HEK293 (cell line): ENCODE data around the gene APPL2.

ENCODE experiments used
- CTCF ChIA-PET: fragments of 350-600 bp; formaldehyde crosslinking; extraction: SDS; loops from one replicate; lab custom pipeline; 2021; ENCODE audit warnings: antibody characterized with exemption; lab: Yijun Ruan, JAX
- POLR2A ChIA-PET: fragments of 300-600 bp; formaldehyde crosslinking; extraction: SDS; loops from one replicate; lab custom pipeline; 2020; ENCODE audit warnings: antibody characterized with exemption, inconsistent platforms; lab: Yijun Ruan, JAX
- H3K27ac ChIP-seq: fragments of 200-500 bp; sonication (Bioruptor generic); 2 replicates; pipeline ENCODE4 v1.5.1; 2014; ENCODE audit warnings: low read depth, low read length, control low read depth, inconsistent platforms; ENCODE audit errors: extremely low read depth
- H3K36me3 ChIP-seq, 2 experiments: fragments of 200-500 bp in 1 of 2; sonication (Bioruptor generic) in 1 of 2; 1 replicate in 1 of 2; 2 replicates in 1 of 2; pipeline ENCODE4 v1.5.1; 2014 to 2017; ENCODE audit warnings: inconsistent platforms in 2 of 2, low read length in 2 of 2; ENCODE audit not compliant: control insufficient read depth in 2 of 2, insufficient read depth in 1 of 2
- H3K4me1 ChIP-seq: fragments of 200-500 bp; sonication (Bioruptor generic); 2 replicates; pipeline ENCODE4 v1.5.1; 2014; ENCODE audit warnings: mild to moderate bottlenecking, low read length, inconsistent platforms; ENCODE audit not compliant: control insufficient read depth, insufficient read depth
- H3K4me3 ChIP-seq: 2 replicates; pipeline ENCODE4 v1.5.1; 2011; ENCODE audit warnings: low read depth, mild to moderate bottlenecking, control low read depth, low read length, moderate library complexity
- H3K9me3 ChIP-seq: fragments of 200-500 bp; sonication (Bioruptor generic); 2 replicates; pipeline ENCODE4 v1.5.1; 2014; ENCODE audit warnings: low read depth, low read length, inconsistent platforms; ENCODE audit not compliant: control insufficient read depth, insufficient read depth
- EGR2 ChIP-seq: fragments of 450-650 bp; formaldehyde crosslinking; IDR thresholded peaks from 2 replicates; pipeline ENCODE4 v1.5.1; 2016; ENCODE audit warnings: low read depth, missing biosample characterization, missing genetic modification characterization
- GLI2 ChIP-seq: fragments of 450-650 bp; formaldehyde crosslinking; IDR thresholded peaks from 2 replicates; pipeline ENCODE4; 2017; ENCODE audit warnings: missing biosample characterization, missing genetic modification characterization, low read depth, borderline replicate concordance
- WT1 ChIP-seq: fragments of 450-650 bp; formaldehyde crosslinking; IDR thresholded peaks from 2 replicates; pipeline ENCODE4 v1.5.1; 2016; ENCODE audit warnings: missing biosample characterization, missing genetic modification characterization
- ZNF132 ChIP-seq: fragments of 450-650 bp; formaldehyde crosslinking; IDR thresholded peaks from 2 replicates; pipeline ENCODE4 v1.5.1; 2017; ENCODE audit warnings: missing biosample characterization, missing genetic modification characterization, borderline replicate concordance
- ZNF169 ChIP-seq: fragments of 450-650 bp; formaldehyde crosslinking; IDR thresholded peaks from 2 replicates; pipeline ENCODE4 v1.5.1; 2016; ENCODE audit warnings: missing biosample characterization, missing genetic modification characterization
- ZNF23 ChIP-seq: fragments of 450-650 bp; formaldehyde crosslinking; IDR thresholded peaks from 2 replicates; pipeline ENCODE4 v1.5.1; 2016; ENCODE audit warnings: missing biosample characterization, missing genetic modification characterization, borderline replicate concordance
- ZNF302 ChIP-seq: fragments of 450-650 bp; formaldehyde crosslinking; IDR thresholded peaks from 2 replicates; pipeline ENCODE4 v1.5.1; 2016; ENCODE audit warnings: missing biosample characterization, missing genetic modification characterization, low read depth
- ZNF514 ChIP-seq: fragments of 450-650 bp; formaldehyde crosslinking; IDR thresholded peaks from 2 replicates; pipeline ENCODE4 v1.5.1; 2016; ENCODE audit warnings: missing biosample characterization, missing genetic modification characterization
- ZNF529 ChIP-seq: fragments of 450-650 bp; formaldehyde crosslinking; IDR thresholded peaks from 2 replicates; pipeline ENCODE4 v1.5.1; 2017; ENCODE audit warnings: missing genetic modification characterization, missing biosample characterization; ENCODE audit not compliant: insufficient replicate concordance
- ZNF561 ChIP-seq: fragments of 450-650 bp; IDR thresholded peaks from 2 replicates; pipeline ENCODE4 v1.5.1; 2018; ENCODE audit warnings: missing biosample characterization, missing genetic modification characterization, borderline replicate concordance
- ZNF621 ChIP-seq: fragments of 450-650 bp; formaldehyde crosslinking; IDR thresholded peaks from 2 replicates; pipeline ENCODE4 v1.5.1; 2017; ENCODE audit warnings: missing biosample characterization, missing genetic modification characterization
- ZNF629 ChIP-seq: fragments of 450-650 bp; formaldehyde crosslinking; IDR thresholded peaks from 2 replicates; pipeline ENCODE4 v1.5.1; 2017; ENCODE audit warnings: missing biosample characterization, missing genetic modification characterization
- ZNF654 ChIP-seq: fragments of 450-650 bp; formaldehyde crosslinking; IDR thresholded peaks from 2 replicates; pipeline ENCODE4 v1.5.1; 2016; ENCODE audit warnings: low read depth, missing biosample characterization, missing genetic modification characterization
- ZNF660 ChIP-seq: fragments of 450-650 bp; IDR thresholded peaks from 2 replicates; pipeline ENCODE4 v1.5.1; 2018; ENCODE audit warnings: missing biosample characterization, mild to moderate bottlenecking, missing genetic modification characterization
- TF ChIP-seq, protein P1 (sequence below): fragments of 450-650 bp; formaldehyde crosslinking; IDR thresholded peaks from 2 replicates; pipeline ENCODE4 v1.5.1; 2016; ENCODE audit warnings: missing biosample characterization, missing genetic modification characterization
- TF ChIP-seq, protein P2 (sequence below): fragments of 450-650 bp; formaldehyde crosslinking; IDR thresholded peaks from 2 replicates; pipeline ENCODE4 v1.5.1; 2016; ENCODE audit warnings: missing biosample characterization, missing genetic modification characterization, borderline replicate concordance
- TF ChIP-seq, protein P3 (sequence below): fragments of 450-650 bp; formaldehyde crosslinking; IDR thresholded peaks from 2 replicates; pipeline ENCODE4 v1.5.1; 2016; ENCODE audit warnings: missing biosample characterization, missing genetic modification characterization

APPL2 gene

DNA sequence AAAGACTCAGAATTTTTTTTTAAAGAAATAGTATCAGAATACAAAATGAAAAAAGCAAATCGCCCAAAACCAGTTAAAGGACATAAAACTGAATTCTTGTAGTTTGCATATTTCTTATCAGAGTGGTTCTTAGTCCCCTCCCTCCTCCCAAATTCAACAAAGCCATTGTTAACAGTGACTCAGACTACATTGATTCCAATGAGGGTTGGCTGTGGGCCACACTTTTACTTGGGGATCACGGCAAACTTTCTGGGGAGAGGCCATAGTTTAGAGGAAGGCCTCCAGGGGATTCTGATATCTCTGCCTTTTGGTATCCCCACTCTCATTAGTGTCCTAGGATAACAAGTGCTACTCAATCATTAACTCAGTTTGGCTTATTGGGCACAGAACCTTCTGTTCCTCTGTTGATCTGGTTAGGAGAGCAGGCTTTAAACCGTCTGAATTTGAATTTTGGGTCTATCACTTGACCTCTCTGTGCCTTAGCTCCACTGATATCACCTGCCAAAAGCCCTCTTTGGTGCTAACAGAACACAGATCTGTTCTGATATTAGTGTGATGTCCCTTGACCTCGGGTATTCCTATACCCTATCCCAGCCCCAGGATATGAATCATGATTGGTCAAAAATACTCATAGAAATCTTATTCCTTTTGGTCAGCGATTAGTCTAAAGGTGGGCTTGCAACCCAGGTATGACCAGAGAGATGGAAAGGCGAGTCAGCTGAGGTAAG is 45.2 kb upstream of the APPL2 start:
- no peak overlapping the region for H3K4me3 ChIP-seq
- H3K4me1 ChIP-seq, result no peaks in the 10 kb centered on the region
- ChIA-PET POLR2A (no interaction called here), CTCF (no interaction called here)
- no peaks in the 10 kb centered on the region for H3K36me3 ChIP-seq
- no peaks in the 10 kb centered on the region for H3K9me3 ChIP-seq
- H3K27ac ChIP-seq, result no peak overlapping the region
- TF ChIP-seq, protein P1, sequence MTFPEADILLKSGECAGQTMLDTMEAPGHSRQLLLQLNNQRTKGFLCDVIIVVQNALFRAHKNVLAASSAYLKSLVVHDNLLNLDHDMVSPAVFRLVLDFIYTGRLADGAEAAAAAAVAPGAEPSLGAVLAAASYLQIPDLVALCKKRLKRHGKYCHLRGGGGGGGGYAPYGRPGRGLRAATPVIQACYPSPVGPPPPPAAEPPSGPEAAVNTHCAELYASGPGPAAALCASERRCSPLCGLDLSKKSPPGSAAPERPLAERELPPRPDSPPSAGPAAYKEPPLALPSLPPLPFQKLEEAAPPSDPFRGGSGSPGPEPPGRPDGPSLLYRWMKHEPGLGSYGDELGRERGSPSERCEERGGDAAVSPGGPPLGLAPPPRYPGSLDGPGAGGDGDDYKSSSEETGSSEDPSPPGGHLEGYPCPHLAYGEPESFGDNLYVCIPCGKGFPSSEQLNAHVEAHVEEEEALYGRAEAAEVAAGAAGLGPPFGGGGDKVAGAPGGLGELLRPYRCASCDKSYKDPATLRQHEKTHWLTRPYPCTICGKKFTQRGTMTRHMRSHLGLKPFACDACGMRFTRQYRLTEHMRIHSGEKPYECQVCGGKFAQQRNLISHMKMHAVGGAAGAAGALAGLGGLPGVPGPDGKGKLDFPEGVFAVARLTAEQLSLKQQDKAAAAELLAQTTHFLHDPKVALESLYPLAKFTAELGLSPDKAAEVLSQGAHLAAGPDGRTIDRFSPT (tag by site-specific recombination), result no peak
- TF ChIP-seq WT1 (tag by site-specific recombination) (no peak), ZNF23 (no peak)

DNA sequence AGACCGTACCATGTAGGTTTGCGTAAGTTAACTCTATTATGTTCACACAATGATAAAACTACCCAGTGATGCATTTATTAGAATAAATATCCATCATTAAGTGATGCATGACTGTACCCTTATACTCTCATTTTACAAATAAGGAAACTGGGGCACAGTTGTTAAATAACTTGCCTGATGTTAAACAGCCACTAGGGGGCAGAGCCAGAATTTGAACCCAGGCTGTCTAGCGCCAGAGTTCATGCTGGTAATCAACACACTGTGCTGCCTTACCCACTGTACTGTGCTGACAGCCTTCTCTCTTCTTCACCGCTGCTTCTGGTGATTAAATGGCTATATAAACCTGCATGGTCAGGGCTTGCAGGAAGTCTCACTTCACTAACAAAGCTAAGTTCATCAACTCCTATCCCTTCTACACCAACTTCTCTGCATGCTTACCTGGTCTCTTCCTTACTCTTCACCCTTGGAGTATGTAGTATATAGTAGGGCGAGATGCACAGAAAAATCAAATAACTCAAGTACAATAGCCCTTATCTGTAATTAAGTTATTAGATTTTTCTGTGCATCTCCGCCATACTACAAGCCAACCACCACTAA is 43.6 kb upstream of the APPL2 start:
- H3K27ac ChIP-seq, result no peak overlapping the region
- H3K36me3 ChIP-seq, result no peaks in the 10 kb centered on the region
- no peaks in the 10 kb centered on the region for H3K9me3 ChIP-seq
- no peak overlapping the region for H3K4me3 ChIP-seq
- TF ChIP-seq ZNF302, result no peak
- peak; percentile 54; the same call in 1 of the 2 replicates for TF ChIP-seq ZNF660 (tag by site-specific recombination)
- TF ChIP-seq ZNF654 (tag by site-specific recombination), result peak; percentile 45
- TF ChIP-seq, protein P2, sequence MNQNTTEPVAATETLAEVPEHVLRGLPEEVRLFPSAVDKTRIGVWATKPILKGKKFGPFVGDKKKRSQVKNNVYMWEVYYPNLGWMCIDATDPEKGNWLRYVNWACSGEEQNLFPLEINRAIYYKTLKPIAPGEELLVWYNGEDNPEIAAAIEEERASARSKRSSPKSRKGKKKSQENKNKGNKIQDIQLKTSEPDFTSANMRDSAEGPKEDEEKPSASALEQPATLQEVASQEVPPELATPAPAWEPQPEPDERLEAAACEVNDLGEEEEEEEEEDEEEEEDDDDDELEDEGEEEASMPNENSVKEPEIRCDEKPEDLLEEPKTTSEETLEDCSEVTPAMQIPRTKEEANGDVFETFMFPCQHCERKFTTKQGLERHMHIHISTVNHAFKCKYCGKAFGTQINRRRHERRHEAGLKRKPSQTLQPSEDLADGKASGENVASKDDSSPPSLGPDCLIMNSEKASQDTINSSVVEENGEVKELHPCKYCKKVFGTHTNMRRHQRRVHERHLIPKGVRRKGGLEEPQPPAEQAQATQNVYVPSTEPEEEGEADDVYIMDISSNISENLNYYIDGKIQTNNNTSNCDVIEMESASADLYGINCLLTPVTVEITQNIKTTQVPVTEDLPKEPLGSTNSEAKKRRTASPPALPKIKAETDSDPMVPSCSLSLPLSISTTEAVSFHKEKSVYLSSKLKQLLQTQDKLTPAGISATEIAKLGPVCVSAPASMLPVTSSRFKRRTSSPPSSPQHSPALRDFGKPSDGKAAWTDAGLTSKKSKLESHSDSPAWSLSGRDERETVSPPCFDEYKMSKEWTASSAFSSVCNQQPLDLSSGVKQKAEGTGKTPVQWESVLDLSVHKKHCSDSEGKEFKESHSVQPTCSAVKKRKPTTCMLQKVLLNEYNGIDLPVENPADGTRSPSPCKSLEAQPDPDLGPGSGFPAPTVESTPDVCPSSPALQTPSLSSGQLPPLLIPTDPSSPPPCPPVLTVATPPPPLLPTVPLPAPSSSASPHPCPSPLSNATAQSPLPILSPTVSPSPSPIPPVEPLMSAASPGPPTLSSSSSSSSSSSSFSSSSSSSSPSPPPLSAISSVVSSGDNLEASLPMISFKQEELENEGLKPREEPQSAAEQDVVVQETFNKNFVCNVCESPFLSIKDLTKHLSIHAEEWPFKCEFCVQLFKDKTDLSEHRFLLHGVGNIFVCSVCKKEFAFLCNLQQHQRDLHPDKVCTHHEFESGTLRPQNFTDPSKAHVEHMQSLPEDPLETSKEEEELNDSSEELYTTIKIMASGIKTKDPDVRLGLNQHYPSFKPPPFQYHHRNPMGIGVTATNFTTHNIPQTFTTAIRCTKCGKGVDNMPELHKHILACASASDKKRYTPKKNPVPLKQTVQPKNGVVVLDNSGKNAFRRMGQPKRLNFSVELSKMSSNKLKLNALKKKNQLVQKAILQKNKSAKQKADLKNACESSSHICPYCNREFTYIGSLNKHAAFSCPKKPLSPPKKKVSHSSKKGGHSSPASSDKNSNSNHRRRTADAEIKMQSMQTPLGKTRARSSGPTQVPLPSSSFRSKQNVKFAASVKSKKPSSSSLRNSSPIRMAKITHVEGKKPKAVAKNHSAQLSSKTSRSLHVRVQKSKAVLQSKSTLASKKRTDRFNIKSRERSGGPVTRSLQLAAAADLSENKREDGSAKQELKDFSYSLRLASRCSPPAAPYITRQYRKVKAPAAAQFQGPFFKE (tag by site-specific recombination), result no peak
- ChIA-PET CTCF (interaction anchor here (0.6 to 0.8 kb wide), 3 partner anchors 16 to 1384 kb away, joined by 3 to 4 read pairs (median 4); no protein-coding TSS in a partner anchor), POLR2A (no interaction called here)
- no peaks in the 10 kb centered on the region for H3K4me1 ChIP-seq

DNA sequence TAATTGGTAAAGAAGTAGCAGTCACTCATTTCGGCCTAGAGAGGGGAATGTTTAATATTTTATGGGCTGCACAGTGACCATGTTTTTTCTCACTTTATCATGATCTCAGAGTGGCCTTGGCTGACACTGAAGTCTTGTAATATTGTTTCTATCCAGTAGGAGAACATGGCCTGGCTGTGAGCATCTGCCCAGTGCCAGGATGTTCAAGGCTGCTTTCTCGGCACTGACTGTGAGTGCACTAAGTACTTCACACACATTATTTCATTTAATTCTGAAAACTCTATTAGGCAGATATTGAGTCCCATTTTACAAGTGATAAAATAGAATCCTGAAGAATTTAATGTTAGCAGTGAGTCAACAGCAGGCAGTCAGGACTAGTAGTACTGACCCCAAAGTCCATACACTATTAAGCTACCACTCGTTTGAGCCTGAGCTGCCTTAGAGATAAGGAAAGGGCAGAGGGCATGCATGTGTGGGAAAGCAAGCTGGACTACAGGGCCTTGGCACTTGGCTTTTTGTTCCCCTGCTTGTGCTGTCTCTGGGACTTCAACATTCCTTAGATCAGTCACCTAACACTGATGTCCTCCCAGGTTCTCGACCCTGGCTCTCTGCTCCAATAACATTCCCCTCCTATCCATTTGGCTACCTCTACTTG is 42.2 kb upstream of the APPL2 start:
- H3K27ac ChIP-seq, result no peak overlapping the region
- H3K9me3 ChIP-seq, result no peaks in the 10 kb centered on the region
- H3K4me3 ChIP-seq, result no peak overlapping the region
- no peaks in the 10 kb centered on the region for H3K4me1 ChIP-seq
- H3K36me3 ChIP-seq, result no peaks in the 10 kb centered on the region
- ChIA-PET CTCF (interaction anchor here (0.7 kb wide), 1 partner anchor 20 kb away, joined by 3 read pairs; no protein-coding TSS in a partner anchor), POLR2A (no interaction called here)
- TF ChIP-seq ZNF561 (tag by site-specific recombination) (no peak), ZNF629 (no peak), GLI2 (tag by site-specific recombination) (no peak), ZNF132 (tag by site-specific recombination) (no peak), EGR2 (tag by site-specific recombination) (no peak), ZNF514 (tag by site-specific recombination) (no peak), ZNF529 (tag by site-specific recombination) (no peak), ZNF169 (tag by site-specific recombination) (no peak), ZNF621 (tag by site-specific recombination) (no peak)
- TF ChIP-seq, protein P3, sequence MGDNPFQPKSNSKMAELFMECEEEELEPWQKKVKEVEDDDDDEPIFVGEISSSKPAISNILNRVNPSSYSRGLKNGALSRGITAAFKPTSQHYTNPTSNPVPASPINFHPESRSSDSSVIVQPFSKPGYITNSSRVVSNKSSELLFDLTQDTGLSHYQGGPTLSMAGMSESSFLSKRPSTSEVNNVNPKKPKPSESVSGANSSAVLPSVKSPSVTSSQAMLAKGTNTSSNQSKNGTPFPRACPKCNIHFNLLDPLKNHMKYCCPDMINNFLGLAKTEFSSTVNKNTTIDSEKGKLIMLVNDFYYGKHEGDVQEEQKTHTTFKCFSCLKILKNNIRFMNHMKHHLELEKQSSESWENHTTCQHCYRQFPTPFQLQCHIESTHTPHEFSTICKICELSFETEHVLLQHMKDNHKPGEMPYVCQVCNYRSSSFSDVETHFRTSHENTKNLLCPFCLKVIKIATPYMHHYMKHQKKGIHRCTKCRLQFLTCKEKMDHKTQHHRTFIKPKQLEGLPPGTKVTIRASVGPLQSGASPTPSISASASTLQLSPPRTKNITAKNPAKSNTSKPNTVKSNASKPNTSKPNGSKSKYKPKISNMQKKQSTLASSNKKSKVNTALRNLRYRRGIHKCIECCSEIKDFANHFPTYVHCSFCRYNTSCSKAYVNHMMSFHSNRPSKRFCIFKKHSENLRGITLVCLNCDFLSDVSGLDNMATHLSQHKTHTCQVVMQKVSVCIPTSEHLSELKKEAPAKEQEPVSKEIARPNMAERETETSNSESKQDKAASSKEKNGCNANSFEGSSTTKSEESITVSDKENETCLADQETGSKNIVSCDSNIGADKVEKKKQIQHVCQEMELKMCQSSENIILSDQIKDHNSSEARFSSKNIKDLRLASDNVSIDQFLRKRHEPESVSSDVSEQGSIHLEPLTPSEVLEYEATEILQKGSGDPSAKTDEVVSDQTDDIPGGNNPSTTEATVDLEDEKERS (tag by site-specific recombination), result no peak
